CD4-positive, alpha-beta T cell treated with Interleukin-21 for 1 hour (primary cell): ENCODE measurements around the gene ANKRD52.

Experiments
- DNase-seq: peaks from one replicate; pipeline ENCODE4 v3.0.0-alpha.2; 2020

ANKRD52 gene

DNA sequence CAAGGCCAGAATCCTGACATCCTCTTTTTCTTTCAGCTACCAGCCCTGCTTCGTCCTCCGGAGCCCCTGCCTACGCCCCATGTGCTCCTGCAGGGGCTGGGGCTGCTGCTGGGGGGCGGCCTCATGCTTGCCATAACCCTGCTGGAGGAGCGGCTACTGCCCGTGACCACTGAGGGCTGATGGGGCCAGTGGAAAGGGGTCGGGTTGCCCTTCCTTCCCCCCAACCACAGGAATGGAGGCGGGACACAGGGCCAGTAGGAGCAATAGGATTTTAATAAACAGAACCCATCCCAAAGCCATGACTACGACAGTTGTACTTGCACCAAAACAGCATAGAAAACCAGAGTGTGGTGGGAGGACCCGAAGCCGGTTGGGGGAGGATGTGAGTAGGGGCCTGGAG is 20.6 kb downstream of the ANKRD52 start:
- DNase-seq, result no peak

- no peak for DNase-seq
These were observed 21.2 kb downstream of the ANKRD52 start for GRCh38 chr12:56236985-56237384.

DNA sequence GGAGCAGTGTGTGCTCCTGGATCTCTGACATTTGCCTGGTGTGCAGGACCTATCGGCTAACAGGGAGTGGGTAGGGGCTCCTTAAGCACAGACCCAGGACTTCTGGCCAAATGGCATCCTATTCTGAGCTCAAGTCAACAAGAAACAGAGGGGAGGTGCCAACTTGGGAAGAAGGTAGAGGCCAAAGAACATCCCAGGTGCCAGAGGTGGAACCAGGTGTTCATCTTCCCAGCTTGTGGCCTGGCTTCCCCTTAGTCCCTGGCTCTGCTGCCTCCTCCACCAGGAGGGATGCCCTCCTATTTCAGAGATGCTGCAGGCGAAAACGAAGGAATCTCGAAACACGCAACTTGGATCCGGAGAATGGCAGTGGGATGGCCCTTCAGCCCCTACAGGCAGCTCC is 22.1 kb downstream of the ANKRD52 start:
- no peak for DNase-seq

DNA sequence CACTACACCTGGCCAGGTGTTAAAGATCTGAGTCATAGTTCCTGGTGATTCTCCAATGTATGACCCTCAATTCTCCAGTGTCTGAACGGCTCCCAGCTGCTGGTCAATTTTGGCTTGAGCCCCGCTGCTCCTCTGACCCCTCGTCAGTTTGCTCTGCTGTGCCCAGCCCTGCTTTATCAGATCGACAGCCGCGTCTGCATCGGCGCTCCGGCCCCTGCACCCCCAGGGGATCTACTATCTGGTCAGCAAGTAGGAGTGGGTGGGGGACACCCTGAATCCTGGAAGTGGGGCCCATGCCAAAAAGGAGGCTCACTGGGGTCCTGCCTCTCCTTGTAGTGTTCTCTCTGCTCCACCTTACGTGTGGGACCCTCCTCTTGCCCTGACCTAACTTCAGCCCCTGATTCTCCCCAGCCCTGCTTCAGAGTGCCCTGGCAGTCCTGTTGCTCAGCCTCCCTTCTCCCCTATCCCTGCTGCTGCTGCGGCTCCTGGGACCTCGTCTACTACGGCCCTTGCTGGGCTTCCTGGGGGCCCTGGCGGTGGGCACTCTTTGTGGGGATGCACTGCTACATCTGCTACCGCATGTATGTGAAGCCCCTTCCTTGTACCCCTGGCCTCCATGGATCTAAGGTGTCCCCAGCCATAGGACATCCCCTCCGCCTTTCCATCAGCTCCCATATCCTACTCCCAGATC is 23.3 kb downstream of the ANKRD52 start:
- no peak for DNase-seq

DNA sequence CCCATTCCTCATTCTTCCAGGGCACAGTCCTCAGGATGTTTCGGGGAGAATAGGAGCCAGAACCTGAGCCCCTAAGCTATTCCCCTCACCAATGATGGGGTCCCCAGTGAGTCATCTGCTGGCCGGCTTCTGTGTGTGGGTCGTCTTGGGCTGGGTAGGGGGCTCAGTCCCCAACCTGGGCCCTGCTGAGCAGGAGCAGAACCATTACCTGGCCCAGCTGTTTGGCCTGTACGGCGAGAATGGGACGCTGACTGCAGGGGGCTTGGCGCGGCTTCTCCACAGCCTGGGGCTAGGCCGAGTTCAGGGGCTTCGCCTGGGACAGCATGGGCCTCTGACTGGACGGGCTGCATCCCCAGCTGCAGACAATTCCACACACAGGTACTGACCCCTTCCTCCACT is 27.0 kb downstream of the ANKRD52 start:
- no peak for DNase-seq

DNA sequence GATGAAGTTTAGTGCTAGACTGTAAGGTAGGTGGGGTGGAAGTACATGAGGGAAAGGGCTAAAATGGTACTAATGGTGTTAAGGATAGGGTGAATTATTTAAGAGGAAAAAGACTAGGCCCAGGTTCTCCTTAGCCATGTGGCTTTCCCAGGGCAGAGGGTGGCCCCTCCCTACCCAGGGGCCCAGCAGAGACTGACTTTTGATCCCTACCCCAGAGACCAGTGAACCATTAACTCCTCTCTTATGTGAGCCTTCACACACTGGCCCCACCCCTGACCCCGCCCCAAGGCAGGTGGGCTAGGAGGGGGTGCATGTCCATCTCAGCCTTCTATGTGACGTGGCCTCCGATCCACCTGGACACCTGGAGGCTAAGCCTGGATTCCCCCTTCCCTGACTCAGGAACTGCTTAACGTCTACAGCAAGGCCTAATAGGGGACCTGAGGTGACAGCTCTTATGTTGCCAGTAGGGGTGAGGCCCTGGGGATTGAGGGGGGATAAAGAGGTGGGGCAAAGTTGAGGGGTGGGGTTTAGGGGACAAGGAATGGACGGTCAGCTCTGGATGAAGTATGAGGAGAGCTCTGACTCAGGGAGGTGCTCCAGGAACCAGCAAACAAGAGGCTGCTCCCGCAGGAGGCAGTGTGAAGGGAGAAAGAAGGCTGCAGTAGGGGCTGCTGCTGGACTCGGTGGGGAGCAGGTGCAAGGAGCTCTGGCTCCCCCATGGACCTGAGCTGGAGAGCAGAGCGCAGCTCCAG is 27.6 kb downstream of the ANKRD52 start:
- DNase-seq, result no peak

GRCh38 chr12:56229916-56230431 is 28.2 kb downstream of the ANKRD52 start, which contains the start of gene SLC39A5:
Gene SLC39A5, plus strand, starts transcription at chr12:56230051. Its CDS starts 1,224 bp downstream, at chr12:56231275.
- DNase-seq, result no peak

DNA sequence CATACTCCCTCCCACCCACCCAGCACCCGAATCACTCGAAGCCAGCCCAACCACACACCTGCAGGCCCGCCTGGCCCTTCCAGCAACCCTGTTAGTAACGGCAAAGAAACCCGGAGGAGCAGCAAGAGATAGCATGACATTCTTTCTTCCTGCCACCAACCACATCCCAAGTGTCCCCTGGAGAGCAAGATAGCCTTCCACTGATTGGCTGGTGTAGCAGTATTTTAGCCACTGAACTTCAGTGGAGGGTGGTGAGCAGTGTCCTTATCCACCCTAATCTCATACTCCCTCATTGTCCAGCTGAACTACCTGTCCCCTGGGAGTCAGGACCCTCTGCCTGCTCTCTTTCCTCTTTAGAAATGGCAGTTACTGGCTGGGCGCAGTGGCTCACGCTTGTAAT is 29.1 kb downstream of the ANKRD52 start:
- DNase-seq, result no peak

DNA sequence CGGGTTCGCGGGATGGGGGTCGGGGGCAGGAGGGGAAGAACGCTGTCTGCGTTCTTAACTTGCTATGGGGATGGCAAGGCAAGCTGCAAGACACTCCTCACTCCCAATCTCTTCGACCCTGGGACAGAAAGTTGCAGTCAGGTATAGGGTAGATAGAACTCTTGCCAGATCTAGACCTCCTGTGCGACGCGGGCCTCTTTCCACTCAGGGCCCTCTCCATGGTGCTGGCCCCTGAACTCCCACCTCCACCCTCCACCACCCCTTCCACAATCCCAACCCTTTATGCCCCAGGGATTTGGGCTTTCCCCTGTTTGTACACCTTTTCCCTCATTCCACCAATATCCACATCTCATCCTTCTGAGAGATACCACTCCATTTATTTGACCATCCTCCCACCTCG is 33.2 kb downstream of the ANKRD52 start:
- no peak for DNase-seq

DNA sequence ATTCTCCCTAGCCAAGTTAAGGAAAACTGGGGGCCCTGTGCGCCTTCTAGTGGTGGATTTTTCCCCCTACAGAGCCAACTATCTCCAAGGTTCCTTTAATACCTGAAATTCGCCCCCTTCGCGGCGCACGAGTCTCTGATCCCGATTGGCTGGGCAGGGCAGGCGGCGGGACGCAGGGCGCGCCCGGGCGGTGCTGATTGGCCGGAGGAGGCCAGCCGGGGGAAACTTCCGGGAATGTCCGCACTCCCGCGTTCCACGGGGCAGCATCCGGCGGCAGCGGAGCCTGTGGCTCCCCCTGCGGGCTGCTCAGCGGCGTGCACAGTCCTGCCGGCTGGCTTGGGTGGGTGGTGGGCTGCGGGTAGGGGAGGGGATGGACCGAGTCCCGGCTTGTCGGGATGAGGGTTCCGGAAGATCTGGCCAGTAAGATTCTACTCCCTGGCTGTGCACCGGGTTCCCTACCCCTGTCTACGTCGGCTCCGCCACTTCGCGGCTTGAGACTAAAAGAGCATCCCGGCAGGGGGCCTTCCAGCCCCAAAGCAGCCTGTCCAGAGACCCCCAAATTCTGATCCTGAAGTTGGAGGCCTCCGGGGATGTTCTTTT is 34.0 kb downstream of the ANKRD52 start, which contains the start of gene NABP2:
TSS of gene NABP2 (plus strand) at position 241 of the 600 bp plus-strand sequence. CDS start 515 bp downstream, outside the sequence.
- peak; percentile 94 for DNase-seq

GRCh38 chr12:56223571-56224101 is 34.5 kb downstream of the ANKRD52 start:
- DNase-seq, result no peak

DNA sequence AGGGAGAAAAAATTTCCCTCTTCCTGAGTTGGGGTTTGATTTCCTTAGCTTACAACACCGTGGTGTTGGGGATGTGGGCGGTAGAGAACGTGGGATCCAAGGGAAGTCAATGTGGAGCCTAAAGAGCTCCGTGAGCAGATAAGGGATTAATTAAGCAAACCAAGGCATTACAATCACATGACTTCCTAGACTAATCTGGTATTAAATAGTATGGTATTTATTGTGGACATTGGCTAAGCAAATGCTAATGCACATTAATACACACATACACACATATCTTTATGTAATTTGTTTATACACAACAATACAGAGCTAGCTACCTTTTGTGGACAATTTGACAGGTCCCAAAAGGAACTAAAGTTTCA is 35.7 kb downstream of the ANKRD52 start:
- no peak for DNase-seq

- DNase-seq, result peak; percentile 94
These were observed 36.2 kb downstream of the ANKRD52 start, which contains the start of gene RNF41 for GRCh38 chr12:56221757-56222530. Gene RNF41, minus strand, starts transcription at chr12:56221922. Its CDS starts 7,875 bp downstream, at chr12:56214047.

- DNase-seq, result no peak
These were observed 36.9 kb downstream of the ANKRD52 start for GRCh38 chr12:56221232-56221756.

- no peak for DNase-seq
These were observed 37.5 kb downstream of the ANKRD52 start for GRCh38 chr12:56220611-56221231.

- no peak for DNase-seq
These were observed 38.3 kb downstream of the ANKRD52 start for GRCh38 chr12:56219840-56220239.

- no peak for DNase-seq
These were observed 41.7 kb downstream of the ANKRD52 start for GRCh38 chr12:56216461-56216860.

DNA sequence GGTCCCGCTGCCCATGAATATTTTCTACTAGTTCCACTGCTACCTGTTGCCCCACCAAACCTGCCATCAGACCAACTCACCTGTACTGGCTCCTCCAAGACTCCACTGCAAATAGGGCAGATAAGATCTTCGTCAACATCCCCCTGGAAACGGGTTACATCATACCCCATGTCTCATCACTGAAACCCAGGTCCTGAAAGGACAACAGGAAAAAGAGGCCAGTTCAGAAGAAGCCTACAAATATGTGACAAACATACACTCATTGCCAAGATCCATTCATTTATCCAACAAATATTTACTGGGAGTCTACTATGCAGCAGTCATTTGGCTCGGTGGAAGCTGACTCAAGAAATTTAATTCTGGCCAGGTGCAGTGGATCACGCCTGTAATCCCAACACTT is 44.3 kb downstream of the ANKRD52 start:
- DNase-seq, result no peak

- no peak for DNase-seq
These were observed 45.8 kb downstream of the ANKRD52 start for GRCh38 chr12:56212361-56212760.

- DNase-seq, result no peak
These were observed 50.2 kb downstream of the ANKRD52 start for GRCh38 chr12:56208006-56208405.

DNA sequence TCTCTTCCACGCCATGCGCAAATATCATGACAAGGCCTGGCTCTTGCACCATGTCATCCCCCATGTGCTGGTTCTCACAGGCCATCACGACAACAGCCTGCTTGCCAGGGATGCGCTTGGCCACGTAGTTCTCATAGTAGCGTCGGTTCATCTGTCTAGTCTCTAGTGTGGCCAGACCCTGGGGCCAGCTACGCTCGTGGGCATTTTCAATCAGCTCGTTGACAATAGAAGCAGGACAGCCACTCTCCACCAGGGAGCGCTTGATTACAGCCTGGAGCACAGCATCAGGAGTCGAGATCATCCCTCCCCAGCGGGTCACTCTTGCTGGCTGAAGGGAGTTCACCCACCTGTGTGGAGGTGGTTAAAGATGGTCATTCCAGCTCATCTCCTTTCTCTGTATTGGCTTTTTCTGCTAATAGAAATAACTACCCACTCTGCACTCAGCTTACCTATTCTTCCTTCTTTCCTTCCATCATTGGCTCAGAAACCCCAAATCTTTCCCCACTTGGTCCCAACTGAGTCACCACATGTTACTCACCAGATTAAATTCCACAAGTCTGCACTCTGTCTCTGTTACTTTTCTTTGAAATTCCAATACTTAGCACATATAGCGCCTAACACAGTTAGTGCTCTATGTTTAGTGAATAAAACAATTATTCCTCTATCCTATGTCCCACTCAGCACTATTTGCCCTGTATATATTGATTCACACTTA is 51.6 kb downstream of the ANKRD52 start:
- DNase-seq, result peak; percentile 56
